ENCODE data around the gene DCHS1.

The DCHS1 gene

GRCh38 chr11:6646918-6647679 lies 8.5 kb downstream of the DCHS1 start:
- no peak for DNase-seq

GRCh38 chr11:6646576-6646917 lies 9.1 kb downstream of the DCHS1 start:
- DNase-seq, result no peak

- DNase-seq, result no peak
These were observed 9.5 kb downstream of the DCHS1 start for GRCh38 chr11:6646071-6646470.

- DNase-seq, result no peak
These were observed 12.7 kb downstream of the DCHS1 start for GRCh38 chr11:6642957-6643356.

- no peak for DNase-seq
These were observed 14.5 kb downstream of the DCHS1 start for GRCh38 chr11:6640985-6641701.

- no peak for DNase-seq
These were observed 15.3 kb downstream of the DCHS1 start for GRCh38 chr11:6640036-6640984.

- DNase-seq, result no peak
These were observed 17.2 kb downstream of the DCHS1 start for GRCh38 chr11:6638429-6638828.

- no peak for DNase-seq
These were observed 17.7 kb downstream of the DCHS1 start for GRCh38 chr11:6637871-6638270.

- no peak for DNase-seq
These were observed 19.1 kb downstream of the DCHS1 start for GRCh38 chr11:6636480-6636879.

GRCh38 chr11:6635082-6635932 lies 20.3 kb downstream of the DCHS1 start:
- DNase-seq, result no peak

GRCh38 chr11:6634534-6634933 lies 21.1 kb downstream of the DCHS1 start:
- no peak for DNase-seq

- no peak for DNase-seq
These were observed 21.9 kb downstream of the DCHS1 start for GRCh38 chr11:6633422-6634408.

- no peak for DNase-seq
These were observed 23.2 kb downstream of the DCHS1 start for GRCh38 chr11:6632116-6633073.

- no peak for DNase-seq
These were observed 24.2 kb downstream of the DCHS1 start for GRCh38 chr11:6631361-6631890.

GRCh38 chr11:6630632-6631291 lies 24.8 kb downstream of the DCHS1 start:
- peak; percentile 44 for DNase-seq

GRCh38 chr11:6629892-6630631 lies 25.5 kb downstream of the DCHS1 start:
- peak; percentile 58 for DNase-seq

- no peak for DNase-seq
These were observed 26.1 kb downstream of the DCHS1 start for GRCh38 chr11:6629573-6629891.

GRCh38 chr11:6628526-6628925 lies 27.1 kb downstream of the DCHS1 start:
- DNase-seq, result no peak
